Panc1 (cell line): ENCODE measurements around the gene FAM43A. TPM values are rescaled to one million over a fixed set of nuclear protein-coding genes. Genes with fewer than 3 reads are reported as not detected.
A peak's percentile ranks its signal among the peaks of the same experiment; 100 is the strongest.

Experiments used
- ATAC-seq: fragments of 200-7000 bp; cut with Tn5 transposase; 2 replicates; pipeline ENCODE4 v1.9.1; 2020; ENCODE audit warnings: mild to moderate bottlenecking, moderate library complexity
- BruUV-seq: library from RNA; stranded (reverse); fragments of 400-500 nt; replicated peaks from 2 replicates; lab custom pipeline; 2021; lab: Mats Ljungman, UMichigan
- CTCF ChIA-PET: fragments of 300-600 bp; sonication (Branson Sonifier 250); formaldehyde crosslinking; loops from one replicate; lab custom pipeline; 2022; ENCODE audit warnings: antibody characterized with exemption; lab: Charles Lee
- POLR2A ChIA-PET: fragments of 300-600 bp; sonication (Branson Sonifier 250); formaldehyde crosslinking; loops from one replicate; lab custom pipeline; 2022; ENCODE audit warnings: antibody characterized with exemption; lab: Charles Lee
- DNase-seq: peaks from one replicate; pipeline ENCODE4 v3.0.0-alpha.2; 2010; ENCODE audit warnings: low read depth, low spot score
- H3K27ac ChIP-seq: 2 replicates; pipeline ENCODE4 v1.5.1; 2011; ENCODE audit warnings: mild to moderate bottlenecking, low read length, inconsistent platforms
- H3K27me3 ChIP-seq: fragments of 200-500 bp; sonication (Bioruptor generic); 2 replicates; pipeline ENCODE4 v1.6.0; 2014; ENCODE audit warnings: low read length, inconsistent platforms; ENCODE audit not compliant: control insufficient read depth, insufficient read depth
- H3K36me3 ChIP-seq: fragments of 200-500 bp; sonication (Bioruptor generic); 2 replicates; pipeline ENCODE4 v1.5.1; 2014; ENCODE audit warnings: inconsistent platforms, mild to moderate bottlenecking, low read length, moderate library complexity; ENCODE audit not compliant: control insufficient read depth, insufficient read depth
- H3K4me1 ChIP-seq: 2 replicates; pipeline ENCODE4 v1.5.1; 2011; ENCODE audit warnings: inconsistent platforms, mild to moderate bottlenecking, low read length, moderate library complexity; ENCODE audit not compliant: control insufficient read depth, insufficient read depth
- H3K4me3 ChIP-seq, 2 experiments: 2 replicates each; pipeline ENCODE4 v1.5.1; 2011 to 2012; ENCODE audit warnings: low read depth in 2 of 2, low read length in 2 of 2, mild to moderate bottlenecking in 2 of 2, inconsistent platforms in 1 of 2, moderate library complexity in 1 of 2
- H3K9me3 ChIP-seq: fragments of 200-500 bp; sonication (Bioruptor generic); 2 replicates; pipeline ENCODE4 v1.5.1; 2014; ENCODE audit warnings: low read depth, mild to moderate bottlenecking, inconsistent platforms, low read length, moderate library complexity; ENCODE audit not compliant: control insufficient read depth, insufficient read depth
- CTCF ChIP-seq: fragments of 450-650 bp; IDR thresholded peaks from 2 replicates; pipeline ENCODE4 v1.5.1; 2017; ENCODE audit warnings: mild to moderate bottlenecking
- POLR2AphosphoS5 ChIP-seq: IDR thresholded peaks from 2 replicates; pipeline ENCODE4 v1.6.1; 2012; ENCODE audit warnings: mild to moderate bottlenecking, low read depth, low read length, moderate library complexity
- REST ChIP-seq, 2 experiments: IDR thresholded peaks; 2 replicates each; pipeline ENCODE4 v1.6.1; 2011 to 2012; ENCODE audit warnings: low read depth in 2 of 2, control low read depth in 1 of 2, low read length in 1 of 2, mild to moderate bottlenecking in 1 of 2, moderate library complexity in 1 of 2; ENCODE audit not compliant: insufficient read depth in 1 of 2
- SIN3A ChIP-seq: IDR thresholded peaks from 2 replicates; pipeline ENCODE4 v1.6.1; 2012; ENCODE audit warnings: low read depth, mild to moderate bottlenecking, low read length, moderate library complexity, borderline replicate concordance; ENCODE audit not compliant: insufficient read depth
- TCF7L2 ChIP-seq: IDR thresholded peaks from 2 replicates; pipeline ENCODE4 v1.6.1; 2011; ENCODE audit warnings: mild to moderate bottlenecking, low read depth, low read length, inconsistent platforms
- in situ Hi-C: cut with HindIII; loops from 2 replicates; pipeline ENCODE4 v1.10.0; 2016; ENCODE audit warnings: low sequenced_read_pairs, low pct_unique_long_range_greater_than_20kb
- intact Hi-C: fragments of 100-400 bp; cut with micrococcal nuclease; formaldehyde crosslinking; loops from one replicate; pipeline ENCODE4 v1.10.0; 2022; ENCODE audit not compliant: unreplicated experiment
- total RNA-seq: library from RNA; stranded (reverse); gene quantifications from one replicate; pipeline ENCODE4 v1.2.1, GENCODE V29; 2021; ENCODE audit not compliant: unreplicated experiment

FAM43A gene
- total RNA-seq, 1 experiment from 2014 or later: 51.4 TPM

GRCh38 chr3:194640829-194641228 is 44.9 kb upstream of the FAM43A start:
- TF ChIP-seq CTCF (no peak; the same call in 1 of the 2 replicates), REST (IDR thresholded peaks at IDR 0.05; ENCODE audit: insufficient read depth in 1 of 2, low read depth in 2 of 2, low read length in 1 of 2) (no peak), TCF7L2 (no peak), SIN3A (no peak), POLR2AphosphoS5 (no peak)
- ChIA-PET POLR2A (no interaction called here), CTCF (no interaction called here)
- in situ Hi-C loops: no loop called here
- peak; percentile 52; the same call in 1 of the 2 replicates for ATAC-seq
- TSS peak; percentile 80 for BruUV-seq
- H3K36me3 ChIP-seq: peaks cover 32% of the 10 kb centered on the region
- H3K27ac ChIP-seq: no peak overlapping the region
- no peaks in the 10 kb centered on the region for H3K27me3 ChIP-seq
- H3K4me3 ChIP-seq: no peak overlapping the region
- DNase-seq: no peak
- H3K9me3 ChIP-seq: no peaks in the 10 kb centered on the region
- H3K4me1 ChIP-seq: no peaks in the 10 kb centered on the region
- intact Hi-C loops: no loop called here

DNA sequence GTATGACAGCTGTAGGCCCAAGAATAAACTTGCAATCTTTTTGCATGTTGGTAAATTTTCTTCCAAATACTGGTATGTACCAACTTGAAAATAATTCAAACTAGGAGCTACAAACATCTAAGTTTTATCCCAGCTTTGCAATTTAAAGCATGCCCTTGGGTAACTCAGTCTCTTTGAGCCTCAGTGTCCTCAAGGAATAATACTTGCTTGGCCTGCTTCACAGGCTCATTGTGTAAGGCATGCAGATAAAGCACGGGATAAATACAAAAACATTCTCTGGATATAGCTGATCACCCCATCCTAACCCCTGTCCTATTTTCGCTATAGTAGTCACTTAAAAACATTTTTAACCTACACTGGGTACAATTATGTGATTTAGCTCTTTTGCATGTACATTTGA is 42.9 kb upstream of the FAM43A start:
- H3K27ac ChIP-seq: no peak overlapping the region
- ATAC-seq: no peak
- no peaks in the 10 kb centered on the region for H3K4me1 ChIP-seq
- no TSS peak for BruUV-seq
- CTCF ChIA-PET: interaction anchor here (0.6 kb wide), 1 partner anchor 28 kb away, joined by 7 read pairs; no protein-coding TSS in a partner anchor
- no peaks in the 10 kb centered on the region for H3K27me3 ChIP-seq
- DNase-seq: no peak
- intact Hi-C loops (no loop called here), in situ Hi-C loops (no loop called here)
- H3K4me3 ChIP-seq: no peak overlapping the region
- POLR2A ChIA-PET: no interaction called here
- H3K36me3 ChIP-seq: peaks cover 43% of the 10 kb centered on the region
- H3K9me3 ChIP-seq: no peaks in the 10 kb centered on the region
- no peak for TF ChIP-seq REST (IDR thresholded peaks at IDR 0.05; ENCODE audit: insufficient read depth in 1 of 2, low read depth in 2 of 2, low read length in 1 of 2)
- TF ChIP-seq POLR2AphosphoS5: no peak
- TF ChIP-seq SIN3A: no peak
- no peak for TF ChIP-seq TCF7L2
- no peak for TF ChIP-seq CTCF
